ENCODE results near the gene TIGD6.

DNA sequence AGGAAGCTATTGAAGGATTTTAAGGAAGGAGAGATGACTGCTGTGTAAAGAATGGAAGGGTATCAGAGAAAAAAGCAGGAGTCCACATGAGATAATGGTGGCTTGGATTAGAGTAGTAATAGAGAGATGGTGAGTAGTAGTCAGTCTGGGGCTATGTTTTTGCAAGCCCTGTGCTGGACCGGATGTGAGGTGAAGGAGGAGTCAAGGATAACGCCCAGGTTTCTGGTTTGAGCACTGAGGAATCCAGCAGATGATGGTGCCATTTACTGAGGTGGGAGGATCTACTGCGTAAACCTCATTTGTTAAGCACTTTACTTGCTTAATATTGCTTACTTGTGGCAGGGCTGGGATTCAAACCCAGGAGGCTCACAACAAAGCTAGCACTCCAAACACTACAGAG lies 1.1 kb downstream of the TIGD6 start:
- TF ChIP-seq YY1 (IDR thresholded peaks at IDR 0.05; ENCODE audit: insufficient read depth, insufficient read length): no peak
- TF ChIP-seq ZNF274 (IDR thresholded peaks at IDR 0.05; ENCODE audit: low read depth, low read length): no peak
- no peak for TF ChIP-seq SUZ12 (IDR thresholded peaks at IDR 0.05; ENCODE audit: extremely low read depth, insufficient read depth, insufficient read length)

Data from NT2/D1 (cell line).